GM19023 (cell line): ENCODE results near the gene MFNG.

Source experiments
- ATAC-seq: cut with Tn5 transposase; IDR thresholded peaks from one replicate; pipeline ENCODE4 v1.9.1; 2021; ENCODE audit warnings: mild to moderate bottlenecking, moderate library complexity; ENCODE audit not compliant: unreplicated experiment

MFNG gene

DNA sequence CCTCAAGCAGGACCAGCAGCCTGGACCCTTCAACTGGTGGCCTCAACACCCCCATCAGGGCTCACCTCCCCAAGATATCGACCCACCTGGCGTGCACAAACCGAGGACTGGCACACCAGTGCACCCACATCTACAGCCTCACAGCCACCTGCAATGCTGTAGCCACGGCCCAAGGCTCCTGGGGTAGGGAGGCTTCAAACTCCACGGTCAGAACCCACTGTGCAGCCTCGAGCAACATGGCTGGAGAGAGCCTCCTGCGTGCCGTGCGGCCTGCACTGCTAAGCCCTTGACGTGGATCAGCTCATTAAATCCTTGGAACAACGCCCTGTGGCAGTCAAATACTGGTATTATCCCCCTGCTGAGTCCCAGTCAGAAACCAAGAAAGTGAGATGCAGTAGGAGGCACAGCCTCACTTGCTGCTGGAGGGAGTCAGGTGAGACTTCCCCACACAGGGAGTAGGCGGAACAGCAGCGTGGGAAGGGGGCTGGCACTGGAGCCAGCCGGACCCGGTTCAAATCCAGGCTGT, 28.4 kb upstream of the MFNG start:
- no peak for ATAC-seq

DNA sequence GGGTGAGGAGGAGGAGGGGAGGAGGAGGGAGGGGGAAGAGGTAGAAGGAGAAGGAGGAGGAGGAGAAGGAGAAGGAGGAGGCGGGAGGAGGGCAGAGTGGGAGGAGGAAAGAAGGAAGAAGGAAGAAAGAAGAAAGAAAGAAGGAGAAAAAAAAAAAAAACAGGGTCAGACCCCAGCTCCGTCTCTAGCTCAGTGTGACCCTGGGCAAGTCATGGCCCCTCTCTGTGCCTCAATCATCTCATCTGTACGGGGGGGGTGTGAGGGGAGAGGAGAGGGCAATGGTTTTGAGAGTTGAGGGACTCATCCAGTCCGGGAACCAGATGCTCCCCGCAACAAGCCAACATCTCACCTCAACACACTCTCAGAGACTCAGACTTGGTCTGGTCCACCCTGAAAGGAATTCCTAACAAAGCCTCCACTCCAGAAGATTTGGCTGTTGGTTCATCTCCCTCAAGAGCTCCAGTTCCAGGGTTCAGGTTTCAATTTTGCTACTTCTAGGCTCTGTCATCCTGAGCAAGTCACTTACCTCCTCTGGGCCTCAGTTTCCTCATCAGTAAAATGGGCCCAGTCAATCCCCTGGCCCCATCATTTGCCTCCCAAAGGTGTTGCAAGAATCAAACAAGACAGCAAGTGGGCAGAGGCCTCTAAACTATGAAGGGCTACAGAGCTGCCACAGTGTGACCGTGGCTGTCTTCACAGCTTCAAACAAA, 25.4 kb upstream of the MFNG start:
- no peak for ATAC-seq

DNA sequence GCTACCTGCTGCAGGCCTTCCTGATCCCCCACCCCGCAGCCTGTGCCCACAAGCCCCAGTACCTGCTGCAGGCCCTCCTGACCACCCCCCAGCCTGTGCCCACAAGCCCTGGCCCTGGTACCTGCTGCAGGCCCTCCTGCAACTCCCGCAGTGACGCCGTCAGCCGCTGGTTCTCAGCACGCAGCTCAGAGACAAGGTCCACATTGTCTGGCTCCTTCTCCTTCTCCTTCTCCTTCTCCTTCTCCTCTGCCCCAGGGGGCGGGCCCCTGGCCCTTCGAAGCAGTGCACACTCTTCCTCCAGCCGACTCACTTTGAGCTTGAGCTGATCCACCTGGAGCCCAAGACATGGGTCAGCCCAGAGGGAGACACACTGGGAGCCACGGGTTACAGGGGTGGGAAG, 23.9 kb upstream of the MFNG start:
- ATAC-seq: no peak

DNA sequence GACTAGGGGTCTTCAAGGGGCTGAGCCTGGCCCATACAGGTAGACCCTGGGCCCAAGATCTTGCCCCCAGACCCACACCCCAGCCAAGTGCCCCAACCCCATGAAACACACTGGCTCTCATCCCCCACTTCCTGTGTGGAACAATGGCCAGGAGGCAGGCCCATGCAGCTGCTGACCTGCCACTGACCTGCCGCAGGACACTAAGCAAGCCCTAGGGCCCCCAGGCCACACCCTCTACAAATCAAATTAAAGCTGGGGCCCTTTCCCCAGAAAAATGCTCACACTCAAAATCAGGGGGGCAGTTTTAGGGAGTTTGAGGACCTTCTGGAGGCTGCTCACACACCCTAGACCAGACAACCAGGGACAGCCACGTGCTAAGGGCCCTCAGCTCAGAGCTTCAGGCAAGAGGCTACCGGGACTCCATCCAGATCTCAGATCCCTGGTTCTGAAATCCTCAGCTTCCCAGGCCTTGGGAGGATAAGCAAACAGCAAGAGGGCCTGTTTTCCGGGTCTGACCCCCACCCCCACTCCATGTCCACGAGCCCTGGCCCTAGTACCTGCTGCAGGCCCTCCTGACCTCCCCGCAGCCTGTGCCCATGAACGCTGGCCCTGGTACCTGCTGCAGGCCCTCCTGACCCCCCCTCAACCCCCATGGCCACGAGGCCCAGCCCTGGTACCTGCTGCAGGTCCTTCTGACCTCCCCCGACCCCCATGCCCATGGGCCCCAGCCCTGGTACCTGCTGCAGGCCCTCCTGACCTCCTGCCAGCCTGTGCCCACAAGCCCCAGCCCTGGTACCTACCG, 23.1 kb upstream of the MFNG start:
- ATAC-seq: no peak

DNA sequence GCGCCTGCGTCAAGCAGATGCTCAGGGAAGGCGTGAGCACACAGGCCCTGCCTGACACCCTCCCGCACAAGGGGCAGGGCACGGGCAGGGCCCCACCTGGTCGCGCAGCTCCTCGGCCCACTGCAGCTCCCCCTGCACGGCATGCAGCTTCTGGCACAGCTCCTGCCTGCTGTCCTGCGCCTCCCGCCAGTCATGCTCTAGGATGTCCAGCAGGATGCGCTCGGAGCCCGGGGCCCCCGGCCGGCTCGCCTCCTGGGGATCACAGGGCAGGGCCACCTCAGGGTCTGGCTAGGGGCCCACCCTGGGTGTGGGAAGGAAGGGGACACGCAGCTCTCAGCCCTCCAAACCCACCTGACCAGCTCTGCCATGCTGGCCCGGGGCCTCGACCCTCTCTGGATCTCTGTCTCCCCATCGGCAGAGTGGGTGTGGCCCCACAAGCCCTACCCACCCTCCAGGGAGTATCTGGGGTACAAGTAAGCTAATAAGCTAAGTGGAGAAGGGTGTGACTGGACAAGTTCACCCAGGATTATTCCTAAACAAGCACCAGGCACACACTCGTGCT, 22.3 kb upstream of the MFNG start:
- ATAC-seq: no peak

DNA sequence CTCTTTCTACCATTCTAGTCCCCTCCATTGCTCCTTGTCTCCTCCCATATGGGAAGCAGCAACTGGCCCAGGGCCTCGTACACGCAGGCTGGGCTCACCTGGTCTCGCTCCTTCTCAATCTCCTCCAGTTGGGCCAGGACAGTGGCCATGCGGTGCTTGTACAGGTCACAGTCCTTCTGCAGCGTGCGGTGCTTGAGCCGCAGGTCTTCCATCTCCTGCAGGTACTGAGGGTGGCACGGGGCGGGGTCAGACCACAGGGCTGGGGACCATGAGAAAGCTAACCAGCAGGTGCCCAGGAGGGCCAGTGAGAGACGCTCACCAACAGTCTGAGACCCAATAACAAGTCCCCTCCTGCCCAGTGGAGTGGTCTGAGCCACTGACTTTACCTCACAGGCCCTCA, 21.5 kb upstream of the MFNG start:
- ATAC-seq: no peak

DNA sequence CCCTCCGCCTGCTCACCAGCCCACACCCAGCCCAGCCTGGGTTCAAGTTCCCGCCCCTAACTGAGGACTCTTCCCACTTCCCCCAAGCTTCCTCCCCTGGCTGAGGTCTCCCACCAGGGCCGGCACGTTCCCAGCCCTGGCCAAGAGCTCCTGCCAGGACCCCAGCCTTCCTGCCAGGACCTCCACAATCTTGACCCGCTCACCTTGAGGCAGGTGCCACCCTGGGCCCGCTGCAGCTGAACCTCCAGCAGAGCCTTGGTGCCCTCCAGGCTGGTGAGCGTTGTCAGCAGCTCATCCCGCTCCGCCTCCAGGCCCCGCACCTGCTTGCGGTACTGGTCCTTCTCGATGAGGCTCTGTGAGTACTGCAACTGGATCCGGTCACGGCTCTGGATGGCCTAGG, 19.8 kb upstream of the MFNG start:
- ATAC-seq: no peak

DNA sequence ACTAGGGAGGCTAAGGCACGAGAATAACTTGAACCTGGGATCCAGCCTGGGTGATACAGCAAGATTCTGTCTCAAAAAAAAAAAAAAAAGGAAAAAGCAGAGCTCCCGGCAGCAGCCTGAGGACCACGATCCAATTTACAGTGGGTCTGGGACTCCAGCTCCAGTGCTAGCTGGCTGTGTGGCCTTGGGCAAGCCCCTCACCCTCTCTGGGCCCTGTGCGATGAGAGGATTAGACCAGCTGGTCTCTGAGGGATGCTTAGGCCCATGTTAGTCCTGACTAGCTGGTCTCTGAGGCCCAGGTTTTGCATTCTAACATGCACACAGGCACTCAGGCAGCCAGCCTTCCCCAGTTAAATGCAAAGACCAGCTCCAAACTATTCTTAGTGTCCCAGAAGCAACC, 19.4 kb upstream of the MFNG start:
- no peak for ATAC-seq

DNA sequence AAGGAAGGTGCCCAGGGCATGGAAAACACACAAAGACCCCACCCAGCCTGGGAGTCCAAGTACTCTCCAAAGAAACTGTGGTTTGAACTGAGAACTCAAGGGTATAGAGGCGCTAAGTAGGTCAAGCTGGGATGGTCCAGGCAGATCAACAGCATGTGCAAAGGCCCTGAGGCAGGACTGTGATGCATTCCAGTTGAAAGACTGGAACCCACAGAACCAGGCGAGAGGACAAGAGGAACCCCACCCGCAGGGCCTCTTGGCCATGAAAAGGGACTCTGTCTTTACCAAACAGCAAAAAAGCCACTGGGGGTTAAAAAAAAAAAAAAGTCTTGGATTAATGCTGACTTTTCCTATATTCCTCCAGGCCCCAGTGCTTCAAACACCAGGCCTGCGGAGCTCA, 18.8 kb upstream of the MFNG start:
- no peak for ATAC-seq

DNA sequence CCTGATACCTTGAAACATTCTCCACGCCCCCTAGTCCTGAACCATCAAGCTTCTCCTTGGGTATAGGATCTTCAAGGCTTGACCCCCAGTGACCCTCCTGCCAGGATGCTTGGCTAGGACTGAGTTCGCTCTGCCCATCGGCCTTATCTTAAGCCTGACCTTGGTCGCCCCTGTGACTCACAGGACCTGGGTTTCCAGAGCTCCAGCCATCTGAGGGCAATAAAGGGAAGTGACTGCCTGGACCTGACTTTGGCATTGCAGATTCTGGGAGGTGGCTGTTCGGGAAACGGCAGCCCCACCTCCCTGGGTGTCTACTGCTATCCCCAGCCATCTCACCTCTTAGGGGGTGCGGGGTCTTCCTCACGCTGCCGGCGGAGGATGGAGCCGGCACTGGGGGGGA, 17.7 kb upstream of the MFNG start:
- no peak for ATAC-seq

DNA sequence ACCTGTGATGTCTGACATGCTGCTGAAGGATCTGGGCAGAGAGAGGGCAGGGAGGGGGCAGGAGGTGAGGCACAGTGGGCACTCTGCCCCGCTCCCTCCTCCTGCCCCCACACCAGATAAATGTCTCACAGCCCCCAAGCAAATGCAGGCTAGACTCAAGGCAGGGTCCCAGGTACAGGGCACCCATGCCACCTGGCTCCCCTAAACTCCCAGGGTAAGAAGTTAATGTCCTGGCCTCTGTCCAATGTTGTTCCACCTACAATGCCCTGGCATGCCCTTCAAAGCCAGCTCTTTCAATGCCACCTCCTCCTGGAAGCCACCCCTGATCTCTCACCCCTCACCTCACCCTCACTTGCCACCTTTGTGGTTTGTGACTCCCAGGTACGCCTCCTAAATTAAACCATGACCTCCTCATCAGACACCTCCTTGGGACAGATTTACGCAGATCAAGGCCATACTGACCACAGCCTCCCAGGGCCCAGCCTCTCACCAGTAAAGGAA, 17.0 kb upstream of the MFNG start:
- no peak for ATAC-seq

DNA sequence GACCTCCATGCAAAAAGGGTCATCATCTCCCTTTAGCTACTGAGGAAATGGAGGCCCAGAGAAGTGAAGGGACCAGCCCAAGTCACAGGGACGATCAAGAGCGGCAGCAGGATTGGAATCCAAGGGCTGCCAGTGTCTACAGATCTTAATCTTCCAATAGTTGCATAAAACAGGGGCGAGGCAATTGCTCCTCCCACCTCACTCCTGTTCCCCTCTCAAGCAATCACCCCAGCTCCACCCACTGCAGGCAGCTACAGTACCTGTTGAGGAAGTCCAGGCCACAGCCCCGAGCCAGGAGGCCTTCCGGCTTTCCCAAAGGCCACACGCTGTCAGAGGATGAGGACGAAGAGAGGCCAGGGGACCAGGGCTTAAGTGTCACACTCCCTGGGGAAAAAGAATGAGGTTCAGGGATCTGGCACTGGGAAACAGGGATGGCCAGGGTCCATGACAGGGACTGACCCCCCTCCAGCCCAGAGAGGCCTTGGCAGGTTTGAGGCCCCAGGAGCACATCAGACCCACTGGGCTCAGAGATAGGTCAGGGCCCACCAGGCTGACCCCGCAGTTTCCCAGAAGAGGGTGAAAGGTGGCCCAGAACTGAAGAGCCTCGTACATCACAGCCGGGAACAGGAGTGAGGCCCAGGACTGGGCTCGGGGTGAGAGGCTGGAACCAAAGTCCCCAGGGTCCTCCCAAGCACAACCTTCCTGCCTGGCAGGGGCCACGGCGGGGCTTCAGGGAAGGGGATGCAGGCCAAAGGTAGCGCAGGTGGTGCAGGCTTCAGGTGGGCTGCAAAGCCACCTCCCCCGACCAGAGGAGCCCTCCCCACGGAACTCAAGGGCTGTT, 16.4 kb upstream of the MFNG start:
- no peak for ATAC-seq

DNA sequence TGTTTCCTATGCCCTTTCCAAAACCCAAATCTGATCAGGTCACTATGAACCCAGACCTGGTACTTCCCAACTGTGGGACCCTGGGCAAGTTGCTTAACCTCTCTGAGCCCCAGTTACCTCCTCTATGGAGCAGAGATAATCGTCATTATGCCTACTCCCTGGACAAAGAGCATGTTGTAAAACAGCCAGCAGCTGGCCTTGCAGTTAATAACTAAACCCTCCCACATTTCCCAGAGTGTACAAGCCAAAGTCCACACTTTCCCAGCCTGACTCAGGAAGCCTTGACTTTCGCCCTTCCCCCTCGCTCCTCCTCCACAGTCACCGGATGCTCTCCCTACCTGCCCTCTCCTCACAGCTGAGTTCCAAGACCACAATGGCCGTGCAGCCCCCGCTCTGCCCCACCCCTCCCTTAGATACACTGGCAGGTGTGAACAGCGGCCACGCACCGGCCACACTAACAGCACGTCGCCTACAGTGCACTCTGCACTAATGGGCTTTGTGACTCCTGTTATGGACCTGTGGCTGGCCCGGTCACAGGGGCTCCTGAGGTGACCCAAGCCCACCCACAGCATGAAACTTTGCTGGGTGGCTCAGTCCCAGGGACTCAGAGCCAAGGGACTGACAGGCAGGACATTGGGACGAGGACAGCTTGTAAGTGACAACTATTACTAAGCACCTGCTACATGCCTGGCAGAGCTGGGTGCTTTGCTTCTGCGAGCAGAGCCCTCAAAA, 15.6 kb upstream of the MFNG start:
- no peak for ATAC-seq

DNA sequence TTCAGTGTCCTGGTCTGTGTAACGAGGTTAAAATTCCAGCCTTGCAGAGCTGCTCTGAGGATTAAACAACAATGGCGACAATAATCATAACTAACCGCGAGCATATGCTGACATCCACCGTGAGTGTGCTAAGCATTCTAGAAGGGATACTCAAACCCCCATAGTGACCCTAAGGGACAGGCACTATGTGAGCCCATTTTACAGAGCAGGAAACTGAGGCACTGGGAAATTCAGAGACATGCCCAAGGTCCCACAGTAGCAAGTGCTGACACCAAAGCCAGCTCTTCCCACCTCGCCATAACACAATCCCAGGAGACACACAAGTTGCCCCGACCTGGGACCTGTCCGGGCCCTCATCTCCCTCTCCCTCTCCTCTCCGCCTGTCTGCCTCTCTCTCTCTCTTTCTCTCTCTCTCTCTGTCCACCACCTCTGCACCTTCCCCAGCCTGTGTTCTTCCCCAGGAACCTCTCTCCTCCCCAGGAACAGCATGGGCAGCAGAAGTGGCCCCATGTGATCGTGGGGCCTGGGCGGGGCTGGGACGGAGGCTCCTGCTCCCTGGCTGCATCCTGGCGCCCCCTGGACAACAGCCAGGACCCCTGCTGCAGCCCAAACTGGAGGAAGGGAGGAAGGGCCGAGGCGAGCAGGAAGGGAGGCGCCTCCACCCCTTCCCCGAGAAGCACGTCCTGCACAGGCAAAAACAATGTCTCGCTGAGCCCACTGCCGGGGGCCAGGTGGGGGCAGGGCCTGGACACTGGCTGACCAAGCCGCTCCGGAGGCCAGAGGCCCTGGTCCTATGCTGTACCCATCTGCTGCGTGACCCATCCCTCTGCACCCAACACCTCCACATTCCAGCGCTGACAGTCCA, 14.8 kb upstream of the MFNG start:
- ATAC-seq: no peak

DNA sequence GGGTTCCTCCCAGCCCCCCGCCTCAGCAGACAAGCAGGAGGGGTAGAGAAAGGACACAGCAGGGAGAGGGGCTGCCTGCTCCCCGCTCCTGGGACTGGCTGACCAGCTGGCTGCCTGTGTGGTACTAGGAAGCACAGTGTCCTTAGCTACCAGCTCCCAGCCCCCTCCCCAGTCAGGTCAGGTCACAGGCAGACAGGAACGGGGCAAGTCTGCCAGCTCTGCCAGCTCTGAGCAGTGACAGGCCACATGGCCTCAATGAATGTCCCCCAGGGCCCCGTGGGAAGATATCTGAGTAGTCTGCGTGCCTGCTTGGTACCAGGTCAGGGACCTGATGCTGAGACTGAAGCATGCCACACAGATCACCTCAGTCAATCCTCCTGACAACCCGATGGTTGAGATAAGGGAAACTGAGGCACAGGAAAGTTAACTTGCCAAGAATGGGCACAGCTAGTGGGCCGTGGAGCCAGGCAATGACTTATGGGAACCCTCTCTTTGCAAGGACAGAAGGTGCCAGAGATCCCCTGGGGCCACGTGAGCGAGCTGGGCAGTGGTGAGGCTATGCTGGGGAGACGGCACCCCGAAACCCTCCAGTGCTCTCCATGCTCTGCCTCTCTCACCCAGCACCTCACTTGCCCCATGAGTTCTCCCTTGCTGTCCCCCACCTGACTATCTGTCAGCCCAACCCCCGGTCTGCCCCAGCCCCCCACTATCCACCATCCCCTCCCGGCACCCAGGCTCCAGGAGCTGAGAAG, 13.8 kb upstream of the MFNG start:
- no peak for ATAC-seq

DNA sequence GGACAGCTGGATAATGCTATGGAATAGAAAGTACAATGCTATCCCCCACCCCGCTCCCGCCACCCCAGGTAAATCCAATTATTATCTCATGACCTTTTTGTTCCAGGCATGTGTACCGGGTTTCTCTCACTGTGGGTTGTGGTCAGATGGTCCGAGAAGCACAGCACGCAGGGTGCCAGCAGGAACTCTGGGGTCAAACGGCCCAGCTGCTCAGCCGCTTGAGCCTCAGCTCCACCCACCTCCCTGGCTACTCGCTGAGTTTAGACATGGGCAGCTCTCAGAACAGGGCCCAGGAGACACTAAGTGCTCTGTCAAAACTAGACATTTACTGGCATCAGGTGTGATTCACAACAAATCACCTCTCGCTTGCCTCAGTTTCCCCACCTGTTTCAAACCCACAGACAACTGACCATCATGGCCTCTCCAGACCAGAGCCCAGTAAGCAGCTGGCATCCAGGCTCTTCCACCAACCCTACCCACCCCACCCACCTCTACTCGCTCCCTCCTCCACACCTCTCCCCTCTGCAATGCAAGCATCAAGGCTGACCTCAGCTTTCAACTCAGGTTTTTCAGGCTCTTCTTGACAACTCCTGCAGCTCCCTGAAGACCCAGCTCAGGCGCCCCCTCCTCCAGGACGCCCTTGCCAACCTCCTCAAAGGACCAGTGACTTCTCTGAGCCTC, 13.0 kb upstream of the MFNG start:
- no peak for ATAC-seq

DNA sequence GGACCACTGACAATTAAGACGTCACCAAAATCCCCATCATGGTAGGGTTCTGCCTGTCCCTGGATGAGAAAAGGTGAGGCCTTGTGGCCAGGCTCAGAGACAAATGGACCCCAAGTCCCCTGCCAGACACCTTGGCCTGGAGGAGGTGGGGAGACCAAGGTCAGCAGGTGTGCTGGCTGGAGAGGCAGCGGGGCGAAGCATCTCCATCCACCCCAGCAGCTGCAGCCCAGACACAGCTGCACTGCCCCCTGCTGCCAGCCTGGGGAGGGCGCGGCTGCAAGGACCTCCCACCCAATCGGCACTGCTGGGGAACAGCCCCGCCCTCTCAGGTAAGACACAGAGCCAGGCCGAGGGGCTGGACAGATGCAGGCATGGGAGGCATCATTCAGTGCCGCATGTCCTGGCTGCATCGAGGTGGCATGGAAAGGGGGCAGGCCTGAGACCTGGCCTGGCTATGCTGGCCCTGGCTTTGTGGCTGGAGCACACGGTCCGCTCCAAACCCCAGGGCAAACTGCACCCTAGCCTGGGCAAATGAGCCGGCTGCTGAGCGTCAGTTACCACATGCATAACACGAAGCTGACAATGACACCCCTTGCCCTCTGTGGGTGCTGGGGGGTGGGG, 12.2 kb upstream of the MFNG start:
- ATAC-seq: peak; percentile 55
